K562 (cell line): ENCODE results near the gene PROM2.

ENCODE experiments used
- ARHGAP35 ChIP-seq: fragments of 450-650 bp; IDR thresholded peaks from 2 replicates; pipeline ENCODE4 v1.6.1; 2018; ENCODE audit not compliant: partially characterized antibody
- KLF1 ChIP-seq: fragments of 450-650 bp; IDR thresholded peaks from 2 replicates; pipeline ENCODE4 v1.6.1; 2016; ENCODE audit warnings: missing genetic modification characterization, missing compliant biosample characterization
- TEAD2 ChIP-seq: fragments of 450-650 bp; IDR thresholded peaks from 2 replicates; pipeline ENCODE4 v1.6.1; 2016; ENCODE audit warnings: missing genetic modification characterization, control low read depth, missing compliant biosample characterization
- ZNF644 ChIP-seq: fragments of 200-800 bp; sonication (Bioruptor generic); IDR thresholded peaks from 2 replicates; pipeline ENCODE4 v1.6.1; 2016; ENCODE audit warnings: low read depth, missing genetic modification characterization, missing compliant biosample characterization
- TF ChIP-seq, protein P1 (sequence below), 3 experiments: IDR thresholded peaks in 2 of 3; conservative IDR thresholded peaks in 1 of 3; 2 replicates each; pipeline ENCODE4 v1.5.1; 2011 to 2012; ENCODE audit warnings: low read length in 3 of 3, mild to moderate bottlenecking in 3 of 3, control low read depth in 2 of 3, improper control_type of control experiment in 1 of 3, inconsistent platforms in 1 of 3, low read depth in 1 of 3, mixed read lengths in 1 of 3, moderate library complexity in 1 of 3; ENCODE audit not compliant: insufficient read depth in 2 of 3

DNA sequence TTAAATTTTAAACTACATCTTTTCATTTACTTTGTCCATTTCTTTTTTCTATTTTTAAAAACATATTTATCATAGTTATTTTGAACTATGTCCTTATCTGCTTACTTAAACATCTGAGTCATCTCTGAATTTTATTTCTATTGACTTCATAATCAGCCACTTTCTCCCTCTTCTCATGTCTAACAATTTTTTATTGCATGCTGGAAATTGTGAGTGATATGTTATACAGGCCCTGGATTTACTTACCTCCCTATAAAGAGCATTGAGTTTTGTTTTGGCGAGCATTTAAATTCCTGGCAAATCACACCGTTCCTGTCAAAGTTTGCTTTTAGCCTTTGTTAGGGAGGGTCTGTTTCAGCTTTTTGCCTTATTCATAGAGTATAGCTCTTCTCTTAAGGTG lies 62.2 kb downstream of the PROM2 start:
- TF ChIP-seq, protein P1, sequence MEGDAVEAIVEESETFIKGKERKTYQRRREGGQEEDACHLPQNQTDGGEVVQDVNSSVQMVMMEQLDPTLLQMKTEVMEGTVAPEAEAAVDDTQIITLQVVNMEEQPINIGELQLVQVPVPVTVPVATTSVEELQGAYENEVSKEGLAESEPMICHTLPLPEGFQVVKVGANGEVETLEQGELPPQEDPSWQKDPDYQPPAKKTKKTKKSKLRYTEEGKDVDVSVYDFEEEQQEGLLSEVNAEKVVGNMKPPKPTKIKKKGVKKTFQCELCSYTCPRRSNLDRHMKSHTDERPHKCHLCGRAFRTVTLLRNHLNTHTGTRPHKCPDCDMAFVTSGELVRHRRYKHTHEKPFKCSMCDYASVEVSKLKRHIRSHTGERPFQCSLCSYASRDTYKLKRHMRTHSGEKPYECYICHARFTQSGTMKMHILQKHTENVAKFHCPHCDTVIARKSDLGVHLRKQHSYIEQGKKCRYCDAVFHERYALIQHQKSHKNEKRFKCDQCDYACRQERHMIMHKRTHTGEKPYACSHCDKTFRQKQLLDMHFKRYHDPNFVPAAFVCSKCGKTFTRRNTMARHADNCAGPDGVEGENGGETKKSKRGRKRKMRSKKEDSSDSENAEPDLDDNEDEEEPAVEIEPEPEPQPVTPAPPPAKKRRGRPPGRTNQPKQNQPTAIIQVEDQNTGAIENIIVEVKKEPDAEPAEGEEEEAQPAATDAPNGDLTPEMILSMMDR (IDR thresholded peaks at IDR 0.05 in 2 of 3, conservative IDR thresholded peaks at IDR 0.05 in 1 of 3; ENCODE audit: insufficient read depth in 2 of 3, low read depth in 1 of 3, low read length in 3 of 3) = no peak
- TF ChIP-seq TEAD2 (tag) (no peak), ZNF644 (tag) (no peak), ARHGAP35 (no peak), KLF1 (tag) (no peak)
